GM20000 (cell line): ENCODE results near the gene CLPTM1.

ENCODE experiments used
- DNase-seq: peaks from one replicate; pipeline ENCODE4 v3.0.0; 2012; ENCODE audit warnings: low spot score
- CTCF ChIP-seq: IDR thresholded peaks from 2 replicates; pipeline ENCODE4 v1.5.1; 2012; ENCODE audit warnings: mild to moderate bottlenecking, control low read depth; ENCODE audit errors: extremely low read depth, missing control alignments

Gene CLPTM1

DNA sequence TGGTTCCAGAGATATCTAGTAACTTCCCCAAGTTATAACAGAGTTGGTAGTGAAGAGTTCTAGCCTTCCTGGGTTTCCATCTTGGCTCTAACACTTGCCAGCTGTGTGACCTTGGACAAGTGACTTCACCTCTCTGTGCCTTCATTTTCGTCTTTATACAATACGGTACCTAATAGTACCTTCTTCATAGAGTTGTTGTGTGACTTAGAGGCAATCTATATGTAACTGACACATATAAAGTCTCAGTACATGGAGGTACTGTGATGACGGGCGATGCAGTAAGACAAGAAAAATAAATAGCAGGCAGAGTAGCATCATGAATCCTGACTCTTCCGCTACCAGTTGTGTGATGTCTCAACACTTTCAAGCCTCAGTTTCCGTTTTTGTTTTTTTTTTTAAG lies 75.6 kb downstream of the CLPTM1 start:
- no peak for DNase-seq
- TF ChIP-seq CTCF: no peak

- no peak for DNase-seq
- no peak for TF ChIP-seq CTCF
Observed at GRCh38 chr19:45032421-45032820, 77.2 kb downstream of the CLPTM1 start.

- DNase-seq: no peak
- no peak for TF ChIP-seq CTCF
Observed at GRCh38 chr19:45035755-45036154, 80.6 kb downstream of the CLPTM1 start.

- no peak for TF ChIP-seq CTCF
- no peak for DNase-seq
Observed at GRCh38 chr19:45037393-45038169, 82.4 kb downstream of the CLPTM1 start.

- DNase-seq: peak; percentile 92
- TF ChIP-seq CTCF: no peak
Observed at GRCh38 chr19:45038931-45039893, 84.0 kb downstream of the CLPTM1 start, which contains the start of gene CLASRP. Gene CLASRP, plus strand, starts transcription at chr19:45039045. Its CDS starts 1,168 bp downstream, at chr19:45040213.

DNA sequence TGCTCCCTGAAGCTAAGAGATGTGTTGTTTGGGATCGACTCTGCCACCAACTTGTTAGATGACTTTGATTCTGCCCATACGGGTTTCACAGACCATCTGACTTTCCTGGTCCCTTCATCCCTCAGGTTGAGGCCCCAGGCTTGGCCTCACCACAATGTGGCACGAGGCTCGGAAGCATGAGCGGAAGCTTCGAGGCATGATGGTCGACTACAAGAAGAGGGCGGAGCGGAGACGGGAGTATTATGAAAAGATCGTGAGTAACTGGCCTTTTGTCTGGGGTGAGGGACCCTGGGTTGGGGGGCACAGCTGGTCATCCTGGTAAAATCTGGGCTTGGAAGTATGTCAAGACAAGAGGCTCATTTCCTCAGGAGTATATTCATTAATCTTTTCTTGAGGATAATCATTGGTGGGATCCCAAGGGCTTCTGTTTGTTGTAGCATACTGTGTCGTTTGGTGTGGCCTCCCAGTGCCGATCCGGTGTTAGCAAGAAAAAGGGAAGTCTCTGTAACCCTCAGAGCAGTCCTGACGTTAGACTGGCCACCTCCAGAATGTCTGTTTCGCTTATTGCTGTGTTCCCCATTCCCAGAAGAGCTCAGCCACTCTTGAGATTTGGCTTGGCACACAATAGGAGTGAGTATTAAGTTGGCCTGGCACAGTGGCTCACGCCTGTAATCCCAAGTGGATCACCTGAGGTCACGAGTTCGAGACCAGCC lies 85.0 kb downstream of the CLPTM1 start:
- DNase-seq: no peak
- no peak for TF ChIP-seq CTCF
